Activated naive CD4-positive, alpha-beta T cell (primary cell): ENCODE measurements around the gene ATXN1L.
A peak's percentile ranks its signal among the peaks of the same experiment; 100 is the strongest.
"Not testable (repeated sequence)": the region's sequence is repeated elsewhere in the genome, so short reads cannot be mapped to it uniquely, and the experiment has no call there.

Experiments used
- DNase-seq, 4 experiments: peaks; one replicate each; lab custom pipeline; 2025; lab: John Stamatoyannopoulos, UW

The ATXN1L gene

GRCh38 chr16:71845639-71846430, at the start of gene ATXN1L:
Gene ATXN1L (plus strand): TSS chr16:71845976. CDS start chr16:71849741, 3,765 bp downstream.
- peak; percentile 80 to 91 (median 86) for DNase-seq

- DNase-seq: no peak
These were observed 49.2 kb upstream of the ATXN1L start for GRCh38 chr16:71796501-71797097.

- DNase-seq: no peak
These were observed 42.5 kb upstream of the ATXN1L start for GRCh38 chr16:71803305-71803690.

- peak in 2 of 4 experiments; percentile 36 to 42 for DNase-seq
These were observed 37.7 kb upstream of the ATXN1L start for GRCh38 chr16:71807905-71808592.

GRCh38 chr16:71808593-71809459, 37.0 kb upstream of the ATXN1L start, which contains the start of gene AP1G1:
Gene AP1G1 (minus strand): TSS chr16:71808834. CDS start chr16:71789479, 19,355 bp downstream.
- DNase-seq: peak; percentile 76 to 88 (median 80)

GRCh38 chr16:71810155-71810530, 35.6 kb upstream of the ATXN1L start:
- not testable (repeated sequence) for DNase-seq

GRCh38 chr16:71811261-71811803, 34.4 kb upstream of the ATXN1L start:
- DNase-seq: no peak

GRCh38 chr16:71817155-71817500, 28.6 kb upstream of the ATXN1L start:
- DNase-seq: not testable (repeated sequence)

GRCh38 chr16:71826533-71827017, 19.2 kb upstream of the ATXN1L start:
- DNase-seq: no peak

GRCh38 chr16:71830359-71830758, 15.4 kb upstream of the ATXN1L start:
- no peak for DNase-seq

- not testable (repeated sequence) for DNase-seq
These were observed 14.1 kb upstream of the ATXN1L start for GRCh38 chr16:71831698-71832097.

- DNase-seq: not testable (repeated sequence)
These were observed 13.7 kb upstream of the ATXN1L start for GRCh38 chr16:71832112-71832511.

- DNase-seq: no peak
These were observed 11.5 kb upstream of the ATXN1L start for GRCh38 chr16:71834291-71834690.

GRCh38 chr16:71837150-71837549, 8.6 kb upstream of the ATXN1L start:
- no peak for DNase-seq

- no peak for DNase-seq
These were observed 5.7 kb upstream of the ATXN1L start for GRCh38 chr16:71840052-71840451.

- DNase-seq: no peak
These were observed 2.2 kb upstream of the ATXN1L start for GRCh38 chr16:71843572-71843971.

- DNase-seq: no peak
These were observed 655 bp downstream of the ATXN1L start for GRCh38 chr16:71846431-71846830.

- DNase-seq: no peak
These were observed 1.3 kb downstream of the ATXN1L start for GRCh38 chr16:71847096-71847495.

- DNase-seq: no peak
These were observed 2.8 kb downstream of the ATXN1L start for GRCh38 chr16:71848622-71849021.

- DNase-seq: no peak
These were observed 6.0 kb downstream of the ATXN1L start for GRCh38 chr16:71851746-71852145.

GRCh38 chr16:71852158-71852557, 6.4 kb downstream of the ATXN1L start:
- DNase-seq: no peak
